ENCODE results near the gene MUSK. TPM values are rescaled to one million over a fixed set of nuclear protein-coding genes. Genes with fewer than 3 reads are reported as not detected.

Gene MUSK
- total RNA-seq, 1 experiment from 2014 or later: not detected

DNA sequence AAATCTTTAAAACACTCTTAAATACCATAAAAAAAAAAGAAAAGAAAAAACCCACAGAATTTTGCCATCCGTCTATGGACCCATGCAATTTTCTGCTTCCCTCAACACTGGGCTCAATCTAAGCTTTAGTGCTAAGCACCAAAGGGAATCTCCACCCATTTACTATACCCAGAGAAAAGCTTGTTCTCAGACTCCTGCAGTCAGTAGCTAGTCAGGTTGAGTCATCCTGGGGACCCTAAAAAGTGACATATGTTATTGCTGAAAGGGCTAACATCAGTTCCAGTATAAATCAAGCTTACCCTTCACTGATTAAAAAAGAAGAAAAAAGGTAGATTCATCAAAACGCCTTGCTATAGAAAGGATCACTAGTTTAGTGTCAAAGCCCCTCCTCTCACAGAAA, 177.6 kb downstream of the MUSK start (continued):
- TF ChIP-seq, protein P1, sequence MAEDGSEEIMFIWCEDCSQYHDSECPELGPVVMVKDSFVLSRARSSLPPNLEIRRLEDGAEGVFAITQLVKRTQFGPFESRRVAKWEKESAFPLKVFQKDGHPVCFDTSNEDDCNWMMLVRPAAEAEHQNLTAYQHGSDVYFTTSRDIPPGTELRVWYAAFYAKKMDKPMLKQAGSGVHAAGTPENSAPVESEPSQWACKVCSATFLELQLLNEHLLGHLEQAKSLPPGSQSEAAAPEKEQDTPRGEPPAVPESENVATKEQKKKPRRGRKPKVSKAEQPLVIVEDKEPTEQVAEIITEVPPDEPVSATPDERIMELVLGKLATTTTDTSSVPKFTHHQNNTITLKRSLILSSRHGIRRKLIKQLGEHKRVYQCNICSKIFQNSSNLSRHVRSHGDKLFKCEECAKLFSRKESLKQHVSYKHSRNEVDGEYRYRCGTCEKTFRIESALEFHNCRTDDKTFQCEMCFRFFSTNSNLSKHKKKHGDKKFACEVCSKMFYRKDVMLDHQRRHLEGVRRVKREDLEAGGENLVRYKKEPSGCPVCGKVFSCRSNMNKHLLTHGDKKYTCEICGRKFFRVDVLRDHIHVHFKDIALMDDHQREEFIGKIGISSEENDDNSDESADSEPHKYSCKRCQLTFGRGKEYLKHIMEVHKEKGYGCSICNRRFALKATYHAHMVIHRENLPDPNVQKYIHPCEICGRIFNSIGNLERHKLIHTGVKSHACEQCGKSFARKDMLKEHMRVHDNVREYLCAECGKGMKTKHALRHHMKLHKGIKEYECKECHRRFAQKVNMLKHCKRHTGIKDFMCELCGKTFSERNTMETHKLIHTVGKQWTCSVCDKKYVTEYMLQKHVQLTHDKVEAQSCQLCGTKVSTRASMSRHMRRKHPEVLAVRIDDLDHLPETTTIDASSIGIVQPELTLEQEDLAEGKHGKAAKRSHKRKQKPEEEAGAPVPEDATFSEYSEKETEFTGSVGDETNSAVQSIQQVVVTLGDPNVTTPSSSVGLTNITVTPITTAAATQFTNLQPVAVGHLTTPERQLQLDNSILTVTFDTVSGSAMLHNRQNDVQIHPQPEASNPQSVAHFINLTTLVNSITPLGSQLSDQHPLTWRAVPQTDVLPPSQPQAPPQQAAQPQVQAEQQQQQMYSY (CRISPR knock-in tag; IDR thresholded peaks at IDR 0.05): no peak
- no peak for TF ChIP-seq NFATC4 (CRISPR knock-in tag; IDR thresholded peaks at IDR 0.05)
- no peak for TF ChIP-seq NFE2L1 (CRISPR knock-in tag; IDR thresholded peaks at IDR 0.05)
- TF ChIP-seq, protein P2, sequence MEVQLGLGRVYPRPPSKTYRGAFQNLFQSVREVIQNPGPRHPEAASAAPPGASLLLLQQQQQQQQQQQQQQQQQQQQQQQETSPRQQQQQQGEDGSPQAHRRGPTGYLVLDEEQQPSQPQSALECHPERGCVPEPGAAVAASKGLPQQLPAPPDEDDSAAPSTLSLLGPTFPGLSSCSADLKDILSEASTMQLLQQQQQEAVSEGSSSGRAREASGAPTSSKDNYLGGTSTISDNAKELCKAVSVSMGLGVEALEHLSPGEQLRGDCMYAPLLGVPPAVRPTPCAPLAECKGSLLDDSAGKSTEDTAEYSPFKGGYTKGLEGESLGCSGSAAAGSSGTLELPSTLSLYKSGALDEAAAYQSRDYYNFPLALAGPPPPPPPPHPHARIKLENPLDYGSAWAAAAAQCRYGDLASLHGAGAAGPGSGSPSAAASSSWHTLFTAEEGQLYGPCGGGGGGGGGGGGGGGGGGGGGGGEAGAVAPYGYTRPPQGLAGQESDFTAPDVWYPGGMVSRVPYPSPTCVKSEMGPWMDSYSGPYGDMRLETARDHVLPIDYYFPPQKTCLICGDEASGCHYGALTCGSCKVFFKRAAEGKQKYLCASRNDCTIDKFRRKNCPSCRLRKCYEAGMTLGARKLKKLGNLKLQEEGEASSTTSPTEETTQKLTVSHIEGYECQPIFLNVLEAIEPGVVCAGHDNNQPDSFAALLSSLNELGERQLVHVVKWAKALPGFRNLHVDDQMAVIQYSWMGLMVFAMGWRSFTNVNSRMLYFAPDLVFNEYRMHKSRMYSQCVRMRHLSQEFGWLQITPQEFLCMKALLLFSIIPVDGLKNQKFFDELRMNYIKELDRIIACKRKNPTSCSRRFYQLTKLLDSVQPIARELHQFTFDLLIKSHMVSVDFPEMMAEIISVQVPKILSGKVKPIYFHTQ (CRISPR knock-in tag; IDR thresholded peaks at IDR 0.05): no peak

GRCh38 chr9:110847671-110848070, 179.1 kb downstream of the MUSK start:
- Mint-ChIP-seq H3K36me3 (no peaks in the 10 kb centered on the region), H3K4me3 (no peak overlapping the region), H3K27me3 (ENCODE audit: low read depth) (no peaks in the 10 kb centered on the region), H3K4me1 (no peaks in the 10 kb centered on the region), H3K27ac (no peak overlapping the region), H3K9me3 (no peaks in the 10 kb centered on the region)
- POLR2A ChIA-PET: no interaction called here
- DNase-seq (ENCODE audit: low spot score) (no peak), ATAC-seq (no peak)
- CTCF ChIA-PET: no interaction called here
- TF ChIP-seq ZNF532 (CRISPR knock-in tag; IDR thresholded peaks at IDR 0.05; ENCODE audit: borderline replicate concordance) (no peak), ELF4 (CRISPR knock-in tag; IDR thresholded peaks at IDR 0.05; ENCODE audit: low read depth) (no peak), RORB (CRISPR knock-in tag; IDR thresholded peaks at IDR 0.05) (no peak), CDX4 (CRISPR knock-in tag; IDR thresholded peaks at IDR 0.05; ENCODE audit: borderline replicate concordance) (no peak), IRF2 (CRISPR knock-in tag; IDR thresholded peaks at IDR 0.05; ENCODE audit: borderline replicate concordance, low read depth) (no peak), ARID4B (CRISPR knock-in tag; IDR thresholded peaks at IDR 0.05; ENCODE audit: borderline replicate concordance) (no peak), SP1 (CRISPR knock-in tag; conservative IDR thresholded peaks at IDR 0.05) (no peak), SOX15 (CRISPR knock-in tag; IDR thresholded peaks at IDR 0.05) (no peak)
- TF ChIP-seq, protein P3, sequence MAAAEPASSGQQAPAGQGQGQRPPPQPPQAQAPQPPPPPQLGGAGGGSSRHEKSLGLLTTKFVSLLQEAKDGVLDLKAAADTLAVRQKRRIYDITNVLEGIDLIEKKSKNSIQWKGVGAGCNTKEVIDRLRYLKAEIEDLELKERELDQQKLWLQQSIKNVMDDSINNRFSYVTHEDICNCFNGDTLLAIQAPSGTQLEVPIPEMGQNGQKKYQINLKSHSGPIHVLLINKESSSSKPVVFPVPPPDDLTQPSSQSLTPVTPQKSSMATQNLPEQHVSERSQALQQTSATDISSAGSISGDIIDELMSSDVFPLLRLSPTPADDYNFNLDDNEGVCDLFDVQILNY (CRISPR knock-in tag; IDR thresholded peaks at IDR 0.05): no peak
- TF ChIP-seq, protein P4, sequence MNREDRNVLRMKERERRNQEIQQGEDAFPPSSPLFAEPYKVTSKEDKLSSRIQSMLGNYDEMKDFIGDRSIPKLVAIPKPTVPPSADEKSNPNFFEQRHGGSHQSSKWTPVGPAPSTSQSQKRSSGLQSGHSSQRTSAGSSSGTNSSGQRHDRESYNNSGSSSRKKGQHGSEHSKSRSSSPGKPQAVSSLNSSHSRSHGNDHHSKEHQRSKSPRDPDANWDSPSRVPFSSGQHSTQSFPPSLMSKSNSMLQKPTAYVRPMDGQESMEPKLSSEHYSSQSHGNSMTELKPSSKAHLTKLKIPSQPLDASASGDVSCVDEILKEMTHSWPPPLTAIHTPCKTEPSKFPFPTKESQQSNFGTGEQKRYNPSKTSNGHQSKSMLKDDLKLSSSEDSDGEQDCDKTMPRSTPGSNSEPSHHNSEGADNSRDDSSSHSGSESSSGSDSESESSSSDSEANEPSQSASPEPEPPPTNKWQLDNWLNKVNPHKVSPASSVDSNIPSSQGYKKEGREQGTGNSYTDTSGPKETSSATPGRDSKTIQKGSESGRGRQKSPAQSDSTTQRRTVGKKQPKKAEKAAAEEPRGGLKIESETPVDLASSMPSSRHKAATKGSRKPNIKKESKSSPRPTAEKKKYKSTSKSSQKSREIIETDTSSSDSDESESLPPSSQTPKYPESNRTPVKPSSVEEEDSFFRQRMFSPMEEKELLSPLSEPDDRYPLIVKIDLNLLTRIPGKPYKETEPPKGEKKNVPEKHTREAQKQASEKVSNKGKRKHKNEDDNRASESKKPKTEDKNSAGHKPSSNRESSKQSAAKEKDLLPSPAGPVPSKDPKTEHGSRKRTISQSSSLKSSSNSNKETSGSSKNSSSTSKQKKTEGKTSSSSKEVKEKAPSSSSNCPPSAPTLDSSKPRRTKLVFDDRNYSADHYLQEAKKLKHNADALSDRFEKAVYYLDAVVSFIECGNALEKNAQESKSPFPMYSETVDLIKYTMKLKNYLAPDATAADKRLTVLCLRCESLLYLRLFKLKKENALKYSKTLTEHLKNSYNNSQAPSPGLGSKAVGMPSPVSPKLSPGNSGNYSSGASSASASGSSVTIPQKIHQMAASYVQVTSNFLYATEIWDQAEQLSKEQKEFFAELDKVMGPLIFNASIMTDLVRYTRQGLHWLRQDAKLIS (CRISPR knock-in tag; IDR thresholded peaks at IDR 0.05; ENCODE audit: borderline replicate concordance): no peak
